GM12878 (cell line): ENCODE measurements around the gene NPAS3. TPM values are rescaled to one million over a fixed set of nuclear protein-coding genes. Genes with fewer than 3 reads are reported as not detected.

ENCODE experiments used
- ATAC-seq: fragments of 200-7000 bp; cut with Tn5 transposase; 3 replicates; pipeline ENCODE4 v1.9.1; 2020; ENCODE audit warnings: mild to moderate bottlenecking, moderate library complexity
- BruUV-seq: library from RNA; stranded (reverse); fragments of 400-500 nt; replicated peaks from 2 replicates; lab custom pipeline; 2021; lab: Mats Ljungman, UMichigan
- CTCF ChIA-PET: fragments of 300-600 bp; sonication (Branson Sonifier 250); formaldehyde crosslinking; extraction: SDS; loops from one replicate; lab custom pipeline; 2021; ENCODE audit warnings: inconsistent platforms; lab: Yijun Ruan, JAX
- POLR2A ChIA-PET: fragments of 350-600 bp; formaldehyde crosslinking; extraction: SDS; loops from one replicate; lab custom pipeline; 2021; ENCODE audit warnings: inconsistent platforms; lab: Charles Lee
- RAD21 ChIA-PET: fragments of 300-600 bp; sonication (Branson Sonifier 250); formaldehyde crosslinking; loops from one replicate; lab custom pipeline; 2023; ENCODE audit warnings: antibody characterized with exemption; ENCODE audit not compliant: unreplicated experiment; lab: Charles Lee
- SMC1A ChIA-PET: fragments of 300-600 bp; sonication (Branson Sonifier 250); formaldehyde crosslinking; loops from one replicate; lab custom pipeline; 2023; ENCODE audit not compliant: unreplicated experiment, uncharacterized antibody; lab: Charles Lee
- DNase-seq: peaks from one replicate; pipeline ENCODE4 v3.0.0-alpha.2; 2011; ENCODE audit warnings: low read depth, low spot score
- FAIRE-seq: peaks from 3 replicates; lab custom pipeline; 2011; peaks lifted over from hg19 to GRCh38; lab: Jason Lieb, UNC
- H2AFZ ChIP-seq: 2 replicates; pipeline ENCODE4 v1.6.0; 2011; ENCODE audit warnings: low read depth, low read length, control low read depth; ENCODE audit not compliant: control insufficient read depth
- H3K27ac ChIP-seq: 2 replicates; pipeline ENCODE4 v1.5.1; 2011; ENCODE audit warnings: control low read depth; ENCODE audit not compliant: control insufficient read depth, insufficient read depth
- H3K27me3 ChIP-seq, 2 experiments: replicated peaks in 1 of 2; 2 replicates each; pipeline versions ENCODE4 v1.6.0 to v1.6.1; 2011; ENCODE audit warnings: low read length in 1 of 2; ENCODE audit not compliant: control insufficient read depth in 2 of 2, insufficient read depth in 2 of 2
- H3K36me3 ChIP-seq, 2 experiments: 2 replicates each; pipeline ENCODE4 v1.5.1; 2011; ENCODE audit warnings: low read length in 1 of 2; ENCODE audit not compliant: control insufficient read depth in 2 of 2, insufficient read depth in 2 of 2
- H3K4me1 ChIP-seq: 2 replicates; pipeline ENCODE4 v1.6.1; 2011; ENCODE audit warnings: mild to moderate bottlenecking, low read length, moderate library complexity, mixed read lengths; ENCODE audit not compliant: control insufficient read depth, insufficient read depth
- H3K4me2 ChIP-seq: 2 replicates; pipeline ENCODE4 v1.6.0; 2011; ENCODE audit warnings: control low read depth; ENCODE audit not compliant: control insufficient read depth, insufficient read depth
- H3K4me3 ChIP-seq: fragments of 200-600 bp; sonication (generic); 2 replicates; pipeline ENCODE4 v1.5.1; 2016
- H3K79me2 ChIP-seq: 2 replicates; pipeline ENCODE4 v1.6.0; 2011; ENCODE audit warnings: low read length; ENCODE audit not compliant: control insufficient read depth, insufficient read depth
- H3K9ac ChIP-seq: 2 replicates; pipeline ENCODE4 v1.8.0; 2011; ENCODE audit warnings: low read length, control low read depth, mixed read lengths; ENCODE audit not compliant: control insufficient read depth, insufficient read depth
- H3K9me3 ChIP-seq: replicated peaks from 3 replicates; pipeline ENCODE4 v1.5.1; 2011; ENCODE audit warnings: mild to moderate bottlenecking, low read length; ENCODE audit not compliant: control insufficient read depth, insufficient read depth
- H4K20me1 ChIP-seq: 2 replicates; pipeline ENCODE4 v1.6.0; 2011; ENCODE audit not compliant: control insufficient read depth, insufficient read depth
- CBFB ChIP-seq: IDR thresholded peaks from 2 replicates; pipeline ENCODE4 v1.6.1; 2016; ENCODE audit warnings: antibody characterized with exemption, low read depth
- CBX3 ChIP-seq: fragments of 200-600 bp; sonication (generic); IDR thresholded peaks from 2 replicates; pipeline ENCODE4 v1.6.1; 2016; ENCODE audit warnings: low read depth, borderline replicate concordance
- CBX5 ChIP-seq: sonication (generic); IDR thresholded peaks from 2 replicates; pipeline ENCODE4 v1.6.1; 2016; ENCODE audit warnings: low read depth, moderate library complexity, mild to moderate bottlenecking, inconsistent platforms
- CEBPB ChIP-seq, 2 experiments: fragments of 150-350 bp in 1 of 2; IDR thresholded peaks; 2 replicates each; pipeline ENCODE4 v1.6.1; 2012 to 2014; ENCODE audit warnings: low read depth in 2 of 2, low read length in 2 of 2, borderline replicate concordance in 1 of 2, inconsistent platforms in 1 of 2
- HDAC2 ChIP-seq: fragments of 200-600 bp; sonication (generic); IDR thresholded peaks from 2 replicates; pipeline ENCODE4 v1.6.1; 2017
- JUND ChIP-seq: IDR thresholded peaks from 2 replicates; pipeline ENCODE4 v1.6.1; 2012; ENCODE audit warnings: low read depth, mild to moderate bottlenecking, low read length, improper control_type of control experiment, moderate library complexity
- PML ChIP-seq: IDR thresholded peaks from 2 replicates; pipeline ENCODE4 v1.6.1; 2012; ENCODE audit warnings: low read length, inconsistent platforms
- POLR2A ChIP-seq: IDR thresholded peaks from 2 replicates; pipeline ENCODE4 v1.6.1; 2011; ENCODE audit warnings: low read depth, mild to moderate bottlenecking, low read length
- RAD21 ChIP-seq: IDR thresholded peaks from 2 replicates; pipeline ENCODE4 v1.6.1; 2011; ENCODE audit warnings: mild to moderate bottlenecking, low read depth, low read length, moderate library complexity; ENCODE audit not compliant: insufficient read depth
- SRF ChIP-seq, 2 experiments: IDR thresholded peaks; 2 replicates each; pipeline ENCODE4 v1.6.1; 2011; ENCODE audit warnings: low read depth in 2 of 2, low read length in 2 of 2, mild to moderate bottlenecking in 1 of 2, moderate library complexity in 1 of 2
- STAT3 ChIP-seq: IDR thresholded peaks from 2 replicates; pipeline ENCODE4 v1.6.1; 2011; ENCODE audit warnings: low read depth, low read length, improper control_type of control experiment
- ZBED1 ChIP-seq: IDR thresholded peaks from 2 replicates; pipeline ENCODE4 v1.6.1; 2016; ENCODE audit warnings: borderline replicate concordance
- ZNF622 ChIP-seq: fragments of 450-650 bp; IDR thresholded peaks from 2 replicates; pipeline ENCODE4 v1.6.1; 2017; ENCODE audit warnings: mild to moderate bottlenecking, inconsistent platforms
- WGBS: methylation state at CpG from one replicate; pipeline ENCODE4 v1.1.6; 2016; ENCODE audit warnings: low lambda C conversion rate; ENCODE audit not compliant: insufficient replicate concordance, insufficient coverage; ENCODE audit errors: missing lambda C conversion rate; 5-methylcytosine and 5-hydroxymethylcytosine counted together
- in situ Hi-C: fragments of 300-500 bp; cut with MboI; formaldehyde crosslinking; loops from 9 replicates; pipeline ENCODE4 v1.14.3; 2018; ENCODE audit warnings: mixed read lengths
- intact Hi-C: fragments of 100-400 bp; cut with micrococcal nuclease; formaldehyde crosslinking; loops from one replicate; pipeline ENCODE4 v1.14.2; 2022; ENCODE audit not compliant: unreplicated experiment
- polyA plus RNA-seq, 11 experiments: library from polyadenylated mRNA; depleted of rRNA in 4 of 11; unstranded in 6 of 11; stranded (reverse) in 5 of 11; fragments of >200 nt; fragmentation: Nextera tagmentation in 4 of 11; fragmentation: Illumina TruSeq in 1 of 11; extraction: Ambion mirVana in 4 of 11; extraction: Trizol in 1 of 11; gene quantifications; 1 replicate in 1 of 11; 2 replicates in 10 of 11; pipeline versions ENCODE4 v1.2.1 to v1.2.3, GENCODE V29; 2011 to 2016; ENCODE audit warnings: inconsistent platforms in 2 of 11, missing spikeins in 2 of 11, low read depth in 1 of 11
- total RNA-seq, 4 experiments: library from RNA; depleted of rRNA in 3 of 4; stranded (reverse); fragments of >200 nt in 3 of 4; fragmentation: Illumina TruSeq in 1 of 4; extraction: Trizol in 1 of 4; gene quantifications; 2 replicates each; pipeline versions ENCODE4 v1.2.1 to v1.2.3, GENCODE V29; 2013 to 2021
- TF ChIP-seq, protein P1 (sequence below): fragments of 450-650 bp; IDR thresholded peaks from 2 replicates; pipeline ENCODE4 v1.6.1; 2018; ENCODE audit warnings: borderline replicate concordance, mild to moderate bottlenecking; ENCODE audit not compliant: partially characterized antibody

The NPAS3 gene
- total and polyA plus RNA-seq, 10 of the 15 experiments (the other 5 are each of a cell fraction or from before 2014, with no cell fraction given): under 0.01 to 2.7 (median 0.03) TPM; not detected in 6

DNA sequence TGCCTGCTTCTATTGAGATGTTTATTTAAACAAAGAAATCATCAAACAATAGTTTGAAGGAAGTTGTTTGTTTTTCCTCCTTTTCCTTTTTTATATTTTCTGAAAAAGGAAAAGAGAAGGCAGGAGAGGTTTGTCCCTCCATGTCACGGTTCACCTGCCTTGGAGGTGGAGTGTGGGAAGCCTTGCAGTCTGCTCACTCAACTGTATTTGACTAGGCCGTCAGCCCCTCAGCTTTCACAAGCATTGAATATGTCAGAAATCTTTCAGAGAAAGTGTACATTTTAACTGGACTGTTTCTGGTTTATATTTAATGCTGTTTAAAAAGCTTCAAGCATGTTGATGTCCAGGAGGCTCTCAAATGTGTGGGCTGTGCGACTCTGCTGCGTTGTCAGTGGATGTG lies 370.4 kb downstream of the NPAS3 start:
- WGBS: 36% methylated on average over 4 of the region's 4 CpGs
- Histone ChIP-seq H3K79me2 (no peaks in the 10 kb centered on the region), H3K4me1 (no peaks in the 10 kb centered on the region), H3K4me2 (no peak overlapping the region)
- no peak for DNase-seq
- ChIA-PET POLR2A (no interaction called here), CTCF (no interaction called here)
- no peak for TF ChIP-seq POLR2A
- no peak for TF ChIP-seq ZBED1
- TF ChIP-seq, all 136 proteins: peak for 0
- ATAC-seq: no peak
- Histone ChIP-seq H4K20me1 (no peaks in the 10 kb centered on the region), H2AFZ (no peak overlapping the region), H3K9ac (no peak overlapping the region), H3K36me3 (no peaks in the 10 kb centered on the region), H3K27ac (no peak overlapping the region), H3K4me3 (no peak overlapping the region), H3K27me3 (no peaks in the 10 kb centered on the region), H3K9me3 (no peaks in the 10 kb centered on the region)
- intact Hi-C loops: no loop called here
- BruUV-seq: no TSS peak
- in situ Hi-C loops: no loop called here
- ChIA-PET SMC1A (interaction anchor here (0.9 kb wide), 1 partner anchor 10 kb away, joined by 3 read pairs; no protein-coding TSS in a partner anchor), RAD21 (no interaction called here)
- no peak for FAIRE-seq

DNA sequence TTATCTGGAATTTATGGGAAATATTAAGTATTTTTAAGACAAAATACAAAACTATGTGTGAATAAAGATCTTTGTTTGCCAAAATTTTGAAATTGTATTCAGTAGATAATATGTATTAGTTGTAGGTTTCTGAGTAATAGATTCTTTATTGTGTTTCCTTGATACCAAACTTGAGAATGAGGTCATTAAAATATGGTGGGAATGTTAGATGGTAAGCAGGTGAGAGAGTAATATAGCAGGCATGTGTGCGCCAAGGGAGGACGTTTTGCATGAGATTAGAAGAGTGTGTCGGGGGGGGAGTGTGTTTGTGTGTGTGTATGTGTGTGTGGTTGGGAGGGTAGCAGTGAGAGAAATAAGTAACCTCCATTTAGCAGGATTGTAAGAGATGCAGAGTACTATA lies 376.5 kb downstream of the NPAS3 start:
- no peak overlapping the region for H3K4me3 ChIP-seq
- no peak overlapping the region for H3K9ac ChIP-seq
- FAIRE-seq: no peak
- H3K4me2 ChIP-seq: no peak overlapping the region
- BruUV-seq: no TSS peak
- intact Hi-C loops (no loop called here), in situ Hi-C loops (no loop called here)
- no peak overlapping the region for H2AFZ ChIP-seq
- no peaks in the 10 kb centered on the region for H3K27me3 ChIP-seq
- ATAC-seq: no peak
- H3K36me3 ChIP-seq: no peaks in the 10 kb centered on the region
- no peaks in the 10 kb centered on the region for H4K20me1 ChIP-seq
- no peaks in the 10 kb centered on the region for H3K9me3 ChIP-seq
- 33% methylated on average over 3 of the region's 3 CpGs for WGBS
- CTCF ChIA-PET: no interaction called here
- H3K79me2 ChIP-seq: no peaks in the 10 kb centered on the region
- POLR2A ChIA-PET: no interaction called here
- DNase-seq: no peak
- RAD21 ChIA-PET: no interaction called here
- SMC1A ChIA-PET: interaction anchor here (1.5 kb wide), 1 partner anchor 9 kb away, joined by 4 read pairs; no protein-coding TSS in a partner anchor
- no peak overlapping the region for H3K27ac ChIP-seq
- no peaks in the 10 kb centered on the region for H3K4me1 ChIP-seq
- no peak for TF ChIP-seq ZNF622
- TF ChIP-seq PML: no peak
- TF ChIP-seq HDAC2: no peak
- no peak for TF ChIP-seq CBX3
- no peak for TF ChIP-seq JUND
- no peak for TF ChIP-seq CBFB
- TF ChIP-seq RAD21: no peak
- TF ChIP-seq CBX5: no peak
- TF ChIP-seq, protein P1, sequence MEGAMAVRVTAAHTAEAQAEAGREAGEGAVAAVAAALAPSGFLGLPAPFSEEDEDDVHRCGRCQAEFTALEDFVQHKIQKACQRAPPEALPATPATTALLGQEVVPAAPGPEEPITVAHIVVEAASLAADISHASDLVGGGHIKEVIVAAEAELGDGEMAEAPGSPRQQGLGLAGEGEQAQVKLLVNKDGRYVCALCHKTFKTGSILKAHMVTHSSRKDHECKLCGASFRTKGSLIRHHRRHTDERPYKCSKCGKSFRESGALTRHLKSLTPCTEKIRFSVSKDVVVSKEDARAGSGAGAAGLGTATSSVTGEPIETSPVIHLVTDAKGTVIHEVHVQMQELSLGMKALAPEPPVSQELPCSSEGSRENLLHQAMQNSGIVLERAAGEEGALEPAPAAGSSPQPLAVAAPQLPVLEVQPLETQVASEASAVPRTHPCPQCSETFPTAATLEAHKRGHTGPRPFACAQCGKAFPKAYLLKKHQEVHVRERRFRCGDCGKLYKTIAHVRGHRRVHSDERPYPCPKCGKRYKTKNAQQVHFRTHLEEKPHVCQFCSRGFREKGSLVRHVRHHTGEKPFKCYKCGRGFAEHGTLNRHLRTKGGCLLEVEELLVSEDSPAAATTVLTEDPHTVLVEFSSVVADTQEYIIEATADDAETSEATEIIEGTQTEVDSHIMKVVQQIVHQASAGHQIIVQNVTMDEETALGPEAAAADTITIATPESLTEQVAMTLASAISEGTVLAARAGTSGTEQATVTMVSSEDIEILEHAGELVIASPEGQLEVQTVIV: no peak
- no peak for TF ChIP-seq SRF (IDR thresholded peaks at IDR 0.05; ENCODE audit: low read depth in 2 of 2, low read length in 2 of 2)
- TF ChIP-seq STAT3: no peak
- no peak for TF ChIP-seq CEBPB (IDR thresholded peaks at IDR 0.05; ENCODE audit: borderline replicate concordance in 1 of 2, low read depth in 2 of 2, low read length in 2 of 2)
